NT2/D1 (cell line): ENCODE measurements around the gene SV2C.
"Not testable (repeated sequence)": the region's sequence is repeated elsewhere in the genome, so short reads cannot be mapped to it uniquely, and the experiment has no call there.

ENCODE experiments used
- DNase-seq: peaks from one replicate; pipeline ENCODE4 v3.0.0-alpha.2; 2011; ENCODE audit warnings: low read depth, low spot score
- H3K27me3 ChIP-seq: 2 replicates; pipeline ENCODE4 v1.6.0; 2011; ENCODE audit warnings: mild to moderate bottlenecking; ENCODE audit not compliant: insufficient read length, insufficient read depth
- H3K36me3 ChIP-seq: 2 replicates; pipeline ENCODE4 v1.6.1; 2011; ENCODE audit warnings: mild to moderate bottlenecking, low read length, mixed read lengths; ENCODE audit not compliant: insufficient read depth, insufficient read length
- H3K4me1 ChIP-seq: 2 replicates; pipeline ENCODE4 v1.5.1; 2011; ENCODE audit not compliant: insufficient read depth, insufficient read length
- H3K4me3 ChIP-seq: 2 replicates; pipeline ENCODE4 v1.5.1; 2011; ENCODE audit warnings: low read depth; ENCODE audit not compliant: insufficient read length
- H3K9ac ChIP-seq: 2 replicates; pipeline ENCODE4 v1.6.0; 2011; ENCODE audit warnings: low read depth; ENCODE audit not compliant: insufficient read length
- H3K9me3 ChIP-seq: 2 replicates; pipeline ENCODE4 v1.5.1; 2011; ENCODE audit warnings: mild to moderate bottlenecking, low read length; ENCODE audit not compliant: insufficient read depth
- SUZ12 ChIP-seq: IDR thresholded peaks from 2 replicates; pipeline ENCODE4 v1.6.1; 2011; ENCODE audit not compliant: insufficient read length, insufficient read depth; ENCODE audit errors: extremely low read depth
- YY1 ChIP-seq: IDR thresholded peaks from 2 replicates; pipeline ENCODE4 v1.6.1; 2011; ENCODE audit not compliant: insufficient read length, insufficient read depth
- ZNF274 ChIP-seq: IDR thresholded peaks from 2 replicates; pipeline ENCODE4 v1.6.1; 2011; ENCODE audit warnings: mild to moderate bottlenecking, low read depth, low read length

SV2C gene

GRCh38 chr5:76082772-76083554, at the start of gene SV2C:
SV2C (plus strand) TSS chr5:76083383; CDS start chr5:76131751, 48,368 bp downstream.
- peak within 1 kb of the TSS; percentile 70 for H3K9ac ChIP-seq
- no peak for TF ChIP-seq YY1
- TF ChIP-seq SUZ12, result no peak
- TF ChIP-seq ZNF274, result no peak
- no peaks in the 10 kb centered on the region for H3K4me1 ChIP-seq
- no peak for DNase-seq
- no peaks in the 10 kb centered on the region for H3K36me3 ChIP-seq
- no peaks in the 10 kb centered on the region for H3K9me3 ChIP-seq
- H3K27me3 ChIP-seq, result peaks cover 68% of the 10 kb centered on the region
- H3K4me3 ChIP-seq, result peak within 1 kb of the TSS; percentile 44

GRCh38 chr5:76037736-76038151, 45.4 kb upstream of the SV2C start:
- not testable (repeated sequence) for H3K9ac ChIP-seq, H3K4me3 ChIP-seq, H3K9me3 ChIP-seq, H3K27me3 ChIP-seq, H3K4me1 ChIP-seq, H3K36me3 ChIP-seq
- peak; percentile 27 for DNase-seq

GRCh38 chr5:76038212-76038611, 45.0 kb upstream of the SV2C start:
- Histone ChIP-seq H3K27me3 (no peaks in the 10 kb centered on the region), H3K9me3 (no peaks in the 10 kb centered on the region), H3K4me3 (no peak overlapping the region), H3K4me1 (no peaks in the 10 kb centered on the region), H3K36me3 (no peaks in the 10 kb centered on the region), H3K9ac (no peak overlapping the region)
- no peak for TF ChIP-seq ZNF274
- no peak for TF ChIP-seq YY1
- no peak for TF ChIP-seq SUZ12
- no peak for DNase-seq

DNA sequence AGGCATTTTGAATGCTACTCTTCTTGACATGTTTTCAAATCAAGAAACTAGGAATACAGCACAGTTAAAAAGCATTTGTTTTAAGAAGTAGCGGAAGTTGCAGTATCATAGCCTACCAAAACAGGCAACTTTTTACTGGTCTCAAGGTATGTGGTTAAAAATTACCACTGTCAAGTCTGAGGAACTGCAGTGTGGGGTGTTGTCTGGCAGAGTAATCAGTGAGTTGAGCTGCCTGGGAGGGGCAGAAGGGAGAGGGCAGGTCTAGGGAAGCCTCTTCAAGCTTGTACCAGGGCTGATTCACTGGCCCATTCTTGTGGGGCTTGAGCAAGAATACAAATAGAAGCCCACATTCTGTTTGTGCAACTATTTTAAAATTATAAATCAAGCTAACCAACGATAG, 42.4 kb upstream of the SV2C start:
- TF ChIP-seq ZNF274, result no peak
- no peak for TF ChIP-seq YY1
- TF ChIP-seq SUZ12, result no peak
- H3K9me3 ChIP-seq, result no peaks in the 10 kb centered on the region

DNA sequence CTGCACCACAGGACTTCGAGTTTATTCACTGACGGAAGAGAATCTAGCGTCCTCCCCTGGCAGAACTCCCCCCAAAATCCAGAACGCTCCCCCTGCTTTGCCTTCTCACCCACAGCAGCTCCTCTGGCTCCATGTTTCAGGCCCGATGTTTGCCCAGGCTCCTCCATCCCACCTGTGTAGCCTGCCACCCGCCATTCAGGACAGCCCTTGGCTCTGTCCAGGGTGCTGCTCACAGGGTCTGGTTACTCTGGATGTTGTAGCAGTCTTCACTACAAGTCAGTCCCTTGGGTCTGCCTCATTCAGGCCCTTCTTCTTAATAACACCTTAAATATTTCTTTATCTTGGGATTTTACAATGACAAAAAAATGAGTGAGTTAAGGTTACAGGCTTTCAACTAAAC, 41.3 kb upstream of the SV2C start:
- Histone ChIP-seq H3K4me1 (no peaks in the 10 kb centered on the region), H3K9me3 (no peaks in the 10 kb centered on the region), H3K27me3 (no peaks in the 10 kb centered on the region), H3K36me3 (no peaks in the 10 kb centered on the region), H3K9ac (no peak overlapping the region), H3K4me3 (no peak overlapping the region)
- peak; percentile 3 for DNase-seq
- TF ChIP-seq ZNF274 (no peak), SUZ12 (no peak), YY1 (no peak)

More for the DNA sequence above, 42.4 kb upstream of the SV2C start:
- H3K4me1 ChIP-seq, result no peaks in the 10 kb centered on the region
- H3K36me3 ChIP-seq, result no peaks in the 10 kb centered on the region
- H3K4me3 ChIP-seq, result no peak overlapping the region
- DNase-seq, result no peak
- H3K27me3 ChIP-seq, result no peaks in the 10 kb centered on the region
- H3K9ac ChIP-seq, result no peak overlapping the region

DNA sequence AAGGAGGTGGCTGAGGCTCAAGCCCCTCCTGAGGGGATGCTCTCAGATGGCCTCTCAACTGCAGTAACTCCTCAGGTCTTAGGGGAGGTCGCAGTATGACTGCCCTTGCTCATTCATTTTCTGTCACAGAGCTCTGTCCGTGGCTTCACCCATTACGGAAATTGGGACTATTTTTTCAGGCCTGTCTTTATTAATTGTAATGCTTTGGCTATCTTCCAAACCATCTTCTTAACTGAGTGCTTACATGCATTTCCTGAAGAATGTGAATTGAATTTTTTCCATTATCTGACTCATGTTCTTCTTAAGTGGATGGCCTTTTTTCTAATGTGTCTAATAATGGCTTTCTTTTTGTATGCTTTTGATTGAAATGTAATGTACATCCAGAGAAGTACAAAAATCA, 36.4 kb upstream of the SV2C start:
- no peak for DNase-seq
- TF ChIP-seq YY1, result no peak
- TF ChIP-seq ZNF274, result no peak
- TF ChIP-seq SUZ12, result no peak
- no peak overlapping the region for H3K9ac ChIP-seq

DNA sequence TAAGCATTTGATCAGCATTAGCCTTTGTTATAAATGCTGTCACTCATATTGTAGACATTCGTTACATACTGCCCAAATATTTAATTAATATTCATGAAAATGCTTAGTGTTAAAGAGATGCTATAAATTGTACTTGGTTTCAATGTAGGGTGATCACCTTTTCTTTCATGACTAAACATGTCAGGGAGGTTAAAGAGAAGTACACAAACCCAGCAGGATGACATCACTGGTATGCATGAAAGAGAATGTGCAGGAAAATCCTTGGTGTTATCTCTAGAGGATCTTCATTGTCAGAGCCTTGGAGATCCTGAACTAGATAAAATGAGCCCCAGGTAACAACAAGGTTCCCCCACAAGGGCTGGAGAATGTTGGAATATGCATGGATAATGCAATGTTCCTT, 33.0 kb upstream of the SV2C start:
- H3K4me1 ChIP-seq, result no peaks in the 10 kb centered on the region
- H3K36me3 ChIP-seq, result no peaks in the 10 kb centered on the region
- no peak overlapping the region for H3K4me3 ChIP-seq
- TF ChIP-seq SUZ12 (no peak), ZNF274 (no peak), YY1 (no peak)
- H3K9ac ChIP-seq, result no peak overlapping the region
- no peak for DNase-seq
- no peaks in the 10 kb centered on the region for H3K9me3 ChIP-seq
- H3K27me3 ChIP-seq, result no peaks in the 10 kb centered on the region

More for the DNA sequence above, 36.4 kb upstream of the SV2C start:
- no peaks in the 10 kb centered on the region for H3K27me3 ChIP-seq
- H3K9me3 ChIP-seq, result no peaks in the 10 kb centered on the region
- H3K36me3 ChIP-seq, result no peaks in the 10 kb centered on the region
- no peaks in the 10 kb centered on the region for H3K4me1 ChIP-seq
- H3K4me3 ChIP-seq, result no peak overlapping the region
